ENCODE results near the gene NAT10. TPM values are rescaled to one million over a fixed set of nuclear protein-coding genes. Genes with fewer than 3 reads are reported as not detected.

Gene NAT10
- total RNA-seq, 4 donors from 2014 or later, result 25.2 to 37.0 (median 27.9) TPM

- no peak overlapping the region for H3K4me3 ChIP-seq (ENCODE audit: low read depth, poor library complexity, severe bottlenecking)
- 73% methylated on average over 18 of the region's 18 CpGs for WGBS, 2 donors
- TF ChIP-seq CTCF (IDR thresholded peaks at IDR 0.05) (no peak), POLR2A (IDR thresholded peaks at IDR 0.05) (no peak)
- no peak for DNase-seq (ENCODE audit: low spot score in 2 of 2)
- intact Hi-C loops (cut with DNase I; ENCODE audit: low total_unique reads), result no loop called here
Measured at GRCh38 chr11:34168642-34169420, 63.4 kb downstream of the NAT10 start.

- intact Hi-C loops (cut with DNase I; ENCODE audit: low total_unique reads), result loop anchor here (10.0 kb wide), 1 partner anchor 325 kb away; no protein-coding TSS in a partner anchor
- H3K4me3 ChIP-seq (ENCODE audit: low read depth, poor library complexity, severe bottlenecking), result no peak overlapping the region
- TF ChIP-seq POLR2A (IDR thresholded peaks at IDR 0.05) (no peak), CTCF (IDR thresholded peaks at IDR 0.05) (no peak)
- 65 to 68% methylated on average over 8 of the region's 8 CpGs for WGBS, 2 donors
- DNase-seq (ENCODE audit: low spot score in 2 of 2), result no peak
Measured at GRCh38 chr11:34169686-34170085, 64.3 kb downstream of the NAT10 start.

- no peak for TF ChIP-seq CTCF (IDR thresholded peaks at IDR 0.05)
- TF ChIP-seq POLR2A (IDR thresholded peaks at IDR 0.05), result no peak
- 97 to 99% methylated on average over 13 to 15 of the region's 16 CpGs for WGBS, 2 donors
- intact Hi-C loops (cut with DNase I; ENCODE audit: low total_unique reads), result loop anchor here (10.0 kb wide), 1 partner anchor 322 kb away; no protein-coding TSS in a partner anchor
- no peak overlapping the region for H3K4me3 ChIP-seq (ENCODE audit: low read depth, poor library complexity, severe bottlenecking)
- DNase-seq (ENCODE audit: low spot score in 2 of 2), result no peak
Measured at GRCh38 chr11:34173050-34173449, 67.6 kb downstream of the NAT10 start.

GRCh38 chr11:34174412-34175041 lies 69.1 kb downstream of the NAT10 start:
- intact Hi-C loops (cut with DNase I; ENCODE audit: low total_unique reads), result loop anchor here (2.0 to 10.0 kb wide), 2 partner anchors 184 to 320 kb away; partner anchors contain the start of gene ABTB2
- WGBS, 2 donors, result 10 to 17% methylated on average over 31 to 33 of the region's 33 CpGs

More at GRCh38 chr11:34174412-34175041, 69.1 kb downstream of the NAT10 start:
- no peak overlapping the region for H3K4me3 ChIP-seq (ENCODE audit: low read depth, poor library complexity, severe bottlenecking)
- DNase-seq (ENCODE audit: low spot score in 2 of 2), result peak; percentile 62 to 96
- TF ChIP-seq CTCF (IDR thresholded peaks at IDR 0.05) (peak in 1 of 3 donors; percentile 91), POLR2A (IDR thresholded peaks at IDR 0.05) (no peak)
